Esophagus muscularis mucosa (tissue), 4 donors: Measurements from ENCODE around the gene SPSB1. TPM values are rescaled to one million over a fixed set of nuclear protein-coding genes. Genes with fewer than 3 reads are reported as not detected.

Source experiments
- DNase-seq: peaks from one replicate; pipeline ENCODE4 v3.0.0-alpha.2; 2017; ENCODE audit errors: extremely low spot score
- H3K27ac ChIP-seq, 4 donors: fragments of 200-600 bp; sonication (generic); replicated peaks in 1 of 4; 1 replicate in 3 of 4; 2 replicates in 1 of 4; pipeline ENCODE4 v1.5.1; 2016 to 2019; ENCODE audit warnings: mild to moderate bottlenecking in 1 of 4
- H3K27me3 ChIP-seq, 4 donors: fragments of 200-600 bp; sonication (generic); one replicate each; pipeline versions ENCODE4 v1.5.1 to v1.6.0; 2016 to 2019
- H3K36me3 ChIP-seq, 4 donors: fragments of 200-600 bp; sonication (generic); one replicate each; pipeline ENCODE4 v1.5.1; 2016 to 2019
- H3K4me1 ChIP-seq, 4 donors: fragments of 200-600 bp; sonication (generic); one replicate each; pipeline ENCODE4 v1.5.1; 2016 to 2019
- H3K4me3 ChIP-seq, 4 donors: fragments of 200-600 bp; sonication (generic); 1 replicate in 2 of 4; 2 replicates in 2 of 4; pipeline ENCODE4 v1.5.1; 2016 to 2019; ENCODE audit warnings: mild to moderate bottlenecking in 4 of 4, moderate library complexity in 1 of 4
- H3K9me3 ChIP-seq, 4 donors: fragments of 200-600 bp; sonication (generic); 1 replicate in 3 of 4; 2 replicates in 1 of 4; pipeline ENCODE4 v1.5.1; 2016 to 2019
- CTCF ChIP-seq, 3 experiments: fragments of 200-600 bp in 2 of 3; fragments of 450-650 bp in 1 of 3; sonication (generic) in 2 of 3; IDR thresholded peaks; one replicate each; pipeline ENCODE4 v1.5.1; 2017 to 2019; ENCODE audit warnings: antibody characterized with exemption in 3 of 3, mild to moderate bottlenecking in 2 of 3, moderate library complexity in 1 of 3
- EP300 ChIP-seq: sonication (generic); formaldehyde crosslinking; IDR thresholded peaks from one replicate; pipeline ENCODE4 v1.6.1; 2017; ENCODE audit warnings: antibody characterized with exemption
- POLR2A ChIP-seq: fragments of 450-650 bp; IDR thresholded peaks from one replicate; pipeline ENCODE4 v1.6.1; 2017; ENCODE audit warnings: antibody characterized with exemption, moderate library complexity, mild to moderate bottlenecking, low read depth
- POLR2AphosphoS5 ChIP-seq, 2 donors: sonication (generic); formaldehyde crosslinking; IDR thresholded peaks; one replicate each; pipeline ENCODE4 v1.6.1; 2017; ENCODE audit warnings: antibody characterized with exemption in 2 of 2
- WGBS: methylation state at CpG from one replicate; pipeline ENCODE4 v1.1.5; 2018; 5-methylcytosine and 5-hydroxymethylcytosine counted together
- intact Hi-C: fragments of 100-400 bp; cut with DNase I; formaldehyde crosslinking; loops from one replicate; pipeline ENCODE4 v1.15.1; 2023
- total RNA-seq, 4 donors: library from RNA; depleted of rRNA; stranded (reverse); fragments of >200 nt; gene quantifications; one replicate each; pipeline versions ENCODE4 v1.1.0 to v1.2.1, GENCODE V29; 2016

The SPSB1 gene
- total RNA-seq, 4 donors from 2014 or later, result 61.0 to 104 (median 97.4) TPM

DNA sequence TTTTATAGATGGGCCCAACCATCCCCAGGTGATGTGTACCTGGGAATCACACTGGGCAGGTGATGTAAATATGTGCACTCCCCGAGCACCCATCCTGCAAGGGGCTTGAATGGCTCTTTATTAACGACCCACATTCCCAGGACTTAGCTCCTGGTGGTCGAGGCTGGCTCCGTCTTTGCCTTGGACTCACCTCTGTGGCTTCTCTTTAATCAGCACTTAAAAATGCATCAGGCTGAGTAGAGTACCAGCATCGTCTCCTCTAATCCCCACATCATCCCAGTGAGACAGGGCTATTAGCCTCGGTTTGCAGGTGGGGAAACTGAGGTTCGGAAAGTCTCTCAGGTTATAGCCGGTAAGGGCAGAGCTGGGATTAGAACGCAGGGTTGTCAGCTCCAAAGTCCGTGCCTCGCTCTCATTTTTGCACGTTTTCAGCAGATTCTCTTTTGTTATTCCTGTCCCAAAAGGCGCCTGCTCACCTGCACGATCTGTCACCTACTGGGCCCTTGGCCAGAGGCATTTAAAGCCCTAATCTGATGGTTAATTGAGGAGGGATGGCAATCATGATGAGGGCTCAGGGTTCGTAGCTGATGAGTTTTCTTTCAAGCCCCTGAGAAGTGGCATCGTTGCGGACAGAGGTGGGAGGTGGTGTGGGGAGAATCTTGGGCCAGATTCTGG is 29.4 kb downstream of the SPSB1 start:
- H3K4me1 ChIP-seq, result peaks cover 78 to 100% (median 100%) of the 10 kb centered on the region in 4 donors
- 77% methylated on average over 16 of the region's 17 CpGs for WGBS

DNA sequence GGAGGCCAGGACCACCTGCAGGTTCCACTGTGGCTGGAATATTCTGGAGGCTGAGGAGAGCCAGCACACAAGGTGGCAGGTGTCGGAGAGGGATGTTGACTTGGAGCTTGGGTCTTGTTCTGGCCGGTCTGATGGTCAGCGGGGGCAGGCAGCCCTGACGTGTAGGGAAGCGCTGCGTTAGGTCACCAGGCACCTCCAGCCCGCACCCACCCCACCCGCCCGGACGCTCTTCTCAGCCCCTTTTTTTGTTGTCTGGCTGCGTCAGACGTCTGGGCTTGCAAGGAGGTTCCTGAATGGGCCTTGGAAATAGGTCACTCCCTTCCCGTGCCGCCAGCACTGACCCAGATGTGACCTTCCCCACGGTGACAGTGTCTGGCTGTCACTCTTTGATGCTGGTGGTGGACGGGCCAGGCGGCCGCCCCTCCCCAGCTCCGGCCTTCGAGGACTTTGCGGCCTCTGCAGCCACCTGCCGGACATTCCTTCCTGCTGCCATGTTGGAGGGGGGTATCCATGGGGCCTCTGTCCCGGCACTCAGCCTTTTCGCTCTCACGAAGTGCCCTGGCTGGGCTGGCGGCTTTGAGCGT is 30.1 kb downstream of the SPSB1 start:
- Histone ChIP-seq H3K4me1 (peaks cover 83 to 100% (median 100%) of the 10 kb centered on the region in 4 donors), H3K9me3 (no peaks in the 10 kb centered on the region), H3K27me3 (no peaks in the 10 kb centered on the region), H3K4me3 (no peak overlapping the region), H3K36me3 (no peaks in the 10 kb centered on the region), H3K27ac (peak overlapping the region; percentile 84 to 90 (median 86))
- intact Hi-C loops, result no loop called here
- 73% methylated on average over 18 of the region's 27 CpGs for WGBS
- DNase-seq, result no peak
- TF ChIP-seq POLR2AphosphoS5 (IDR thresholded peaks at IDR 0.05), result peak in 1 of 2 donors; percentile 18
- TF ChIP-seq POLR2A, result no peak

More for the DNA sequence above, 29.4 kb downstream of the SPSB1 start:
- intact Hi-C loops, result no loop called here
- TF ChIP-seq CTCF (IDR thresholded peaks at IDR 0.05) (no peak), POLR2A (no peak), EP300 (no peak), POLR2AphosphoS5 (IDR thresholded peaks at IDR 0.05) (no peak)
- no peak for DNase-seq
- Histone ChIP-seq H3K27me3 (no peaks in the 10 kb centered on the region), H3K9me3 (no peaks in the 10 kb centered on the region), H3K27ac (peak overlapping the region; percentile 84 to 90 (median 86)), H3K36me3 (no peaks in the 10 kb centered on the region), H3K4me3 (peak overlapping the region in 2 of 4 donors; percentile 28 to 41)

GRCh38 chr1:9324246-9325096 is 31.8 kb downstream of the SPSB1 start:
- peak overlapping the region; percentile 84 to 90 (median 86) for H3K27ac ChIP-seq
- H3K9me3 ChIP-seq, result no peaks in the 10 kb centered on the region
- peak overlapping the region in 3 of 4 donors; percentile 5 to 25 (median 8) for H3K4me3 ChIP-seq
- DNase-seq, result no peak
- H3K4me1 ChIP-seq, result peaks cover 70 to 100% (median 98%) of the 10 kb centered on the region in 4 donors
- intact Hi-C loops, result no loop called here
- no peaks in the 10 kb centered on the region for H3K36me3 ChIP-seq
- WGBS, result 59% methylated on average over 8 of the region's 33 CpGs
- TF ChIP-seq POLR2AphosphoS5 (IDR thresholded peaks at IDR 0.05), result no peak
- TF ChIP-seq EP300, result no peak
- TF ChIP-seq POLR2A, result no peak
- TF ChIP-seq CTCF (IDR thresholded peaks at IDR 0.05), result no peak
- no peaks in the 10 kb centered on the region for H3K27me3 ChIP-seq

- peak overlapping the region in 2 of 4 donors; percentile 6 to 28 for H3K4me3 ChIP-seq
- H3K9me3 ChIP-seq, result no peaks in the 10 kb centered on the region
- H3K27ac ChIP-seq, result peak overlapping the region; percentile 84 to 90 (median 86)
- H3K4me1 ChIP-seq, result peaks cover 54 to 90% (median 85%) of the 10 kb centered on the region in 4 donors
- H3K36me3 ChIP-seq, result no peaks in the 10 kb centered on the region
- intact Hi-C loops, result no loop called here
- TF ChIP-seq CTCF (IDR thresholded peaks at IDR 0.05), result no peak
- peak; percentile 66 to 84 for TF ChIP-seq POLR2AphosphoS5 (IDR thresholded peaks at IDR 0.05)
- 20% methylated on average over 1 of the region's 9 CpGs for WGBS
- no peak for DNase-seq
- no peaks in the 10 kb centered on the region for H3K27me3 ChIP-seq
Measured at GRCh38 chr1:9326596-9326995, 33.9 kb downstream of the SPSB1 start.

GRCh38 chr1:9328201-9328600 is 35.5 kb downstream of the SPSB1 start:
- Histone ChIP-seq H3K4me3 (no peak overlapping the region), H3K9me3 (no peaks in the 10 kb centered on the region), H3K27ac (peak overlapping the region; percentile 84 to 90 (median 86)), H3K27me3 (no peaks in the 10 kb centered on the region), H3K36me3 (no peaks in the 10 kb centered on the region), H3K4me1 (peaks cover 38 to 90% (median 85%) of the 10 kb centered on the region in 4 donors)
- WGBS, result 78% methylated on average over 9 of the region's 9 CpGs
- intact Hi-C loops, result no loop called here
- DNase-seq, result no peak
- no peak for TF ChIP-seq POLR2A
- TF ChIP-seq POLR2AphosphoS5 (IDR thresholded peaks at IDR 0.05), result no peak
- no peak for TF ChIP-seq CTCF (IDR thresholded peaks at IDR 0.05)
- TF ChIP-seq EP300, result no peak
